Stimulated activated naive CD8-positive, alpha-beta T cell treated with anti-CD3 and anti-CD28 coated beads, Interleukin-15, amount 100 ng/mL, for 72 hours (primary cell): ENCODE measurements around the gene ZNF862.
"Not testable (repeated sequence)": the region's sequence is repeated elsewhere in the genome, so short reads cannot be mapped to it uniquely, and the experiment has no call there.

Experiments
- ATAC-seq: fragments of 150-1000 bp; cut with Tn5 transposase; 2 replicates; pipeline ENCODE4 v1.10.0; 2021; ENCODE audit warnings: mild to moderate bottlenecking, moderate library complexity
- DNase-seq, 2 donors: peaks; one replicate each; pipeline ENCODE4 v3.0.0; 2021 to 2022
- H3K27ac Mint-ChIP-seq, 2 donors: one replicate each; pipeline ENCODE4 v1.8.0; 2022; ENCODE audit warnings: mild to moderate bottlenecking in 2 of 2, mixed read lengths in 2 of 2, moderate library complexity in 2 of 2
- H3K27me3 Mint-ChIP-seq: one replicate; pipeline ENCODE4 v1.8.0; 2022; ENCODE audit warnings: mixed read lengths
- H3K4me1 Mint-ChIP-seq: one replicate; pipeline ENCODE4 v1.8.0; 2022; ENCODE audit warnings: mild to moderate bottlenecking, mixed read lengths
- H3K4me3 Mint-ChIP-seq, 2 donors: one replicate each; pipeline ENCODE4 v1.8.0; 2022; ENCODE audit warnings: mild to moderate bottlenecking in 2 of 2, mixed read lengths in 2 of 2, moderate library complexity in 1 of 2
- H3K9me3 Mint-ChIP-seq, 2 donors: one replicate each; pipeline ENCODE4 v1.8.0; 2022; ENCODE audit warnings: mixed read lengths in 2 of 2

Gene ZNF862

DNA sequence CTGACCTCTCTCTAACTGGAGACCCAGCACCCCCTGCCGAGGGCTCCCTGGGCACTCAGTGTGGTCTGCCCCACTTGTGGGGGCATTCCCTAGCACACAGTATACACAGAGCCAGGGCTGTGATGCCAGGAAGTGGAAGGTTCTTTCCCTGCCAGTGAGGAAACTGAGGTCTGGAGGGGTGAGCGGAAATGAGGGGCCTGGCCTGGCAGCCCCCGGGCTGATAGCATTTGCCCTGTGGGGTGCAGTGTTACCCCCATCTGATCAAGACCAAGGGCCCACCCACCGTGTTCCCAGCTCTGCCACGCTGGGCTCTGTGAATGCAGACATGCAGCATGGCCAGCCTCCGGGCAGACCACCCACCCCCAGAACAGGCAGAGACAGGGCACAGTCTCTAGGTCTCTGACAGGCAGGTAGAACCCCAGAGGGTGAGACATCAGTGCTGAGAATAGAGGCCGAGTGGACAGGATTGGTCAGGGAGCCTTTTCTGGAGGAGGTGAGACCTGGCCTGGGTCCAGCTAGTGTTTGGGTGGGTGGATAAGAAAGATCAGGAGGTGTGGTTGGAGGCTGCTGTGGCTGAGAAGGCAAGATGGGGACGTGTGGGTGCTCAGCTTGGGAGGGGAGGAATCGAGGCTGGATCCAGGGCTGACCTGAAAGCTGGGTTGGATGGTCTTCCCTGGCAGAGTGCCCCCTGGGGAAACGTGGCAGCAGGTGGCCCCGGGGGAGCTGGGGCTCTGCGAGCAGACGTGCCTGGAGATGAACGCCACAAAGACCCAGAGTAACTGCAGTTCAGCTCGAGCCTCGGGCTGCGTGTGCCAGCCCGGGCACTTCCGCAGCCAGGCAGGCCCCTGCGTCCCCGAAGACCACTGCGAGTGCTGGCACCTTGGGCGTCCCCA, 10.8 kb upstream of the ZNF862 start:
- H3K27ac Mint-ChIP-seq: peak overlapping the region; percentile 71 to 76
- H3K27me3 Mint-ChIP-seq: peaks cover 16% of the 10 kb centered on the region
- no peaks in the 10 kb centered on the region for H3K9me3 Mint-ChIP-seq
- peak overlapping the region in 1 of 2 donors; percentile 41 for H3K4me3 Mint-ChIP-seq
- peaks cover 19% of the 10 kb centered on the region for H3K4me1 Mint-ChIP-seq
- ATAC-seq: peak; percentile 53
- no peak for DNase-seq

- ATAC-seq: no peak
- no peaks in the 10 kb centered on the region for H3K9me3 Mint-ChIP-seq
- DNase-seq: no peak
- H3K4me1 Mint-ChIP-seq: peaks cover 19% of the 10 kb centered on the region
- H3K27me3 Mint-ChIP-seq: peaks cover 24% of the 10 kb centered on the region
- no peak overlapping the region for H3K27ac Mint-ChIP-seq
- H3K4me3 Mint-ChIP-seq: no peak overlapping the region
Observed at GRCh38 chr7:149828357-149829309, 9.5 kb upstream of the ZNF862 start.

DNA sequence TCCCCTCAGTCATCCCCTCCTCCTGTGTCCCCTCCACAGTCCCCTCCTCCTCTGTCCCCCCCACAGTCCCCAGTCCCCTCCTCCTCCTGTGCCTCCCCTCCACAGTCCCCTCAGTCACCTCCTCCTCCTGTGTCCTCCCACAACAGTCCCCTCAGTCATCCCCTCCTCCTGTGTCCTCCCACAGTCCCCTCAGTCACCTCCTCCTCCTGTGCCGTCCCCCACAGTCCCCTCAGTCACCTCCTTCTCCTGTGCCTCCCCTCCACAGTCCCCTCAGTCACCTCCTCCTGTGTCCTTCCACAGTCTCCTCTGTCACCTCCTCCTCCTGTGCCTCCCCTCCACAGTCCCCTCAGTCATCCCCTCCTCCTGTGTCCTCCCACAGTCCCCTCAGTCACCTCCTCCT, 7.6 kb upstream of the ZNF862 start:
- not testable (repeated sequence) for ATAC-seq, H3K9me3 Mint-ChIP-seq, DNase-seq, H3K4me3 Mint-ChIP-seq
- Mint-ChIP-seq H3K4me1 (peaks cover 19% of the 10 kb centered on the region), H3K27ac (peak overlapping the region; percentile 69 to 71), H3K27me3 (peaks cover 24% of the 10 kb centered on the region)

DNA sequence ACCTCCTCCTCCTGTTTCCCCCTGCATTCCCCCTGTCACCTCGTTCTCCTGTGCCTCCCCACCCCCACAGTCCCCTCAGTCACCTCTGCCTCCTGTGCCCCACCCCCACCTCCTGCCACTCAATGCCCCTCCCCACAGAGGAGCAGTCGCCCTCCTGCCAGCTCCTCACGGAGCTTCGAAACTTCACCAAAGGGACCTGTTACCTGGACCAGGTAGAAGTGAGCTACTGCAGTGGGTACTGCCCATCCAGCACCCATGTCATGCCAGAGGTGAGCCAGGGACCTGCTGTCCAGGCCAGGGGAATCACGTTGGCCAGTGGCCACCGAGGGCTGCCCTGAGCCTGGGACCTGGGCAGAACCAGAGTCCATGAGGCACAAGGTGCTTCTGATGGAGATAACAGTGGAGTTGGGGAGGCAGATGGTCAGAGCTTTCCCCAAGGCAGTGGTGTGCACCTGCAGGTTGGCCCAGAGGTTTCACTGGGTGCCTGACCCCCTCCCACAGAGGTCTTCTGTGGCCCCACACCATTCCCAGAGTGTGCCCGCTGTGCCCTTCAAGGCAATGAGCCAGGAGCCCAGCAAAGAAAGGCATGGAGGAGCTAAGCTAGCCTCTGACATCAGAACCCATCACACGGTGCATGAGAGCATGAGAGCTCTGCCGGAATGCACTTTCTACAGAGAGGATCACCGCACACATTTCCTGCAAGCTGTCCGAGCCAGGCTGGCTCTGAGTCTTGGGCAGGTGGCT, 7.0 kb upstream of the ZNF862 start:
- Mint-ChIP-seq H3K4me1 (peaks cover 19% of the 10 kb centered on the region), H3K4me3 (no peak overlapping the region), H3K27me3 (peaks cover 24% of the 10 kb centered on the region), H3K27ac (no peak overlapping the region), H3K9me3 (no peaks in the 10 kb centered on the region)
- ATAC-seq (no peak), DNase-seq (no peak)

- ATAC-seq (no peak), DNase-seq (no peak)
- H3K9me3 Mint-ChIP-seq: no peaks in the 10 kb centered on the region
- H3K4me1 Mint-ChIP-seq: peaks cover 15% of the 10 kb centered on the region
- H3K27me3 Mint-ChIP-seq: peaks cover 24% of the 10 kb centered on the region
- no peak overlapping the region for H3K4me3 Mint-ChIP-seq
- H3K27ac Mint-ChIP-seq: peak overlapping the region; percentile 16 to 39
Observed at GRCh38 chr7:149831741-149832219, 6.4 kb upstream of the ZNF862 start.

DNA sequence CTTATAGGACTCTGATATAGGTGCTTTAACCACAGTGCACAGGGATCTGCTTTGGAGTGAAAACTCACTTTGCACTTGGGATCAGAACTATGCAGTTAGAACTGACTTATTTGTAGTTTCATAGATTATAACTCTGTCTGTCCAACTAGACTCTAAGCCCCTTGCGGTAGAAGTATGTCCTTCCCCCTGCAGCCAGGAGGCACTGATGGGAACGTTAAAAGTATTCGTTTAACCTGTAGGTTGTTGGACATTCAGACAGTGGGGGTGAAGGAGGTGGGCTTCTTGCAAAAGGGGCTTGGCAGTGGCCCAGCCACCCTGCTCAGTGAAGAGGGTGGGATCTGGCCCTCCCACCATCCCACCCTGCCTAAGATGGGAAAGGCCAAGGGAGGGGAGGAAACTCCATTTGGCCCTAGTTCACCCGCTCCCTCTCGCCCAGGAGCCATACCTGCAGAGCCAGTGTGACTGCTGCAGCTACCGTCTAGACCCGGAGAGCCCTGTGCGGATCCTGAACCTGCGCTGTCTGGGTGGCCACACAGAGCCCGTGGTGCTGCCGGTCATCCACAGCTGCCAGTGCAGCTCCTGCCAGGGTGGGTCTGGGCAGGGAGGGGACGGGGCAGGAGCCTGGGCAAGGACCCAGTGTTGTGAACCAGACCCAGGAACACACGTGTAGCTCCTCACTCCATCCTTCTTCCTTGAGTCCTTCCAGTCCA, 5.7 kb upstream of the ZNF862 start:
- Mint-ChIP-seq H3K9me3 (no peaks in the 10 kb centered on the region), H3K4me1 (peaks cover 8% of the 10 kb centered on the region), H3K4me3 (no peak overlapping the region), H3K27ac (no peak overlapping the region), H3K27me3 (peaks cover 24% of the 10 kb centered on the region)
- DNase-seq (no peak), ATAC-seq (no peak)

GRCh38 chr7:149833495-149834130, 4.6 kb upstream of the ZNF862 start:
- Mint-ChIP-seq H3K27me3 (peaks cover 24% of the 10 kb centered on the region), H3K9me3 (no peaks in the 10 kb centered on the region), H3K4me1 (peaks cover 7% of the 10 kb centered on the region), H3K27ac (no peak overlapping the region), H3K4me3 (no peak overlapping the region)
- DNase-seq (no peak), ATAC-seq (no peak)

GRCh38 chr7:149834601-149835000, 3.6 kb upstream of the ZNF862 start:
- DNase-seq (no peak), ATAC-seq (no peak)
- Mint-ChIP-seq H3K27ac (no peak overlapping the region), H3K4me1 (peaks cover 16% of the 10 kb centered on the region), H3K27me3 (peaks cover 24% of the 10 kb centered on the region), H3K4me3 (no peak overlapping the region), H3K9me3 (no peaks in the 10 kb centered on the region)

DNA sequence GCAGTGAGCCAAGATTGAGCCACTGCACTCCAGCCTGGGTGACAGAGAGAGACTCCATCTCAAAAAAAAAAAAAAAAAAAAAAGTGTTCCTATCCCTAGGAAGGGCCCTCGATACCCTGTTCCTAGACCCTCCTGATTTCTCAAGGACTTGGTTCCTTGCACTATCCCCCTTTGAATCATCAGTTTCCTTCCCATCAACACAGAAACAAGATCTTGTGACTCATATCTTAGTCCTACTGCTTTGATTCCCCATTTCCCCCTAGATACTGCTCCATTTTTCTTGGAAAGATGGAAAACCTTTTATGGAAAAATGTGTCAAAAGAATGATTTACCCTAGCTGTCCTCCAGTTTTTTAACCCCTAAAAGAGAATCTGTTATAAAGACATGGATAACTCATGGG, 1.7 kb upstream of the ZNF862 start:
- ATAC-seq: no peak
- DNase-seq: no peak
- Mint-ChIP-seq H3K9me3 (no peaks in the 10 kb centered on the region), H3K27ac (no peak overlapping the region), H3K4me3 (no peak overlapping the region), H3K4me1 (peaks cover 27% of the 10 kb centered on the region), H3K27me3 (peaks cover 14% of the 10 kb centered on the region)

- Mint-ChIP-seq H3K9me3 (no peaks in the 10 kb centered on the region), H3K4me1 (peaks cover 35% of the 10 kb centered on the region), H3K27me3 (peaks cover 7% of the 10 kb centered on the region), H3K27ac (no peak overlapping the region), H3K4me3 (peak overlapping the region; percentile 74 to 75)
- no peak for DNase-seq
- ATAC-seq: no peak
Observed at GRCh38 chr7:149837564-149838223, 481 bp upstream of the ZNF862 start.

- DNase-seq (no peak), ATAC-seq (no peak)
- Mint-ChIP-seq H3K27ac (peak overlapping the region; percentile 2 to 88), H3K4me1 (peaks cover 37% of the 10 kb centered on the region), H3K27me3 (no peaks in the 10 kb centered on the region), H3K4me3 (peak overlapping the region; percentile 74 to 91), H3K9me3 (no peaks in the 10 kb centered on the region)
Observed at GRCh38 chr7:149838992-149839408, 825 bp downstream of the ZNF862 start.

DNA sequence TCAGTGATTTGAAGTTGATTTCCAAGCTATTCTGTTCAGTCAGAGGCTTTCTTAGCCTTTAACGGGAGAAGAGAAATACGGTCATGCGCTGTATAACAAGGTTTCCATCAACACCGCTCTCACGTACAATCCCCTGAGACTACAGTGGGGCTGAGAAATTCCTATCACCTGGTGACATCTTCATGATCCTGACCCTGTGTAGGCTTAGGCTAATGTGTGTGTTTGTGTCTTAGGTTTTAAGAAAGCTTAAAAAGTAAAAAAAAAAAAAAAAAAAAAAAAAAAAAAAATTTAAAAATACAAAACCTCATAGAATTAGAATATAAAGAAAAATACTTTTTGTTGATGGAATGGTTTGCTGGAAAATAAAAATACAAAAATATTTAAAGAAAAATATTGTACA, 1.8 kb downstream of the ZNF862 start:
- ATAC-seq (no peak), DNase-seq (no peak)
- peak overlapping the region in 1 of 2 donors; percentile 91 for H3K4me3 Mint-ChIP-seq
- H3K27me3 Mint-ChIP-seq: no peaks in the 10 kb centered on the region
- no peaks in the 10 kb centered on the region for H3K9me3 Mint-ChIP-seq
- no peak overlapping the region for H3K27ac Mint-ChIP-seq
- peaks cover 41% of the 10 kb centered on the region for H3K4me1 Mint-ChIP-seq

DNA sequence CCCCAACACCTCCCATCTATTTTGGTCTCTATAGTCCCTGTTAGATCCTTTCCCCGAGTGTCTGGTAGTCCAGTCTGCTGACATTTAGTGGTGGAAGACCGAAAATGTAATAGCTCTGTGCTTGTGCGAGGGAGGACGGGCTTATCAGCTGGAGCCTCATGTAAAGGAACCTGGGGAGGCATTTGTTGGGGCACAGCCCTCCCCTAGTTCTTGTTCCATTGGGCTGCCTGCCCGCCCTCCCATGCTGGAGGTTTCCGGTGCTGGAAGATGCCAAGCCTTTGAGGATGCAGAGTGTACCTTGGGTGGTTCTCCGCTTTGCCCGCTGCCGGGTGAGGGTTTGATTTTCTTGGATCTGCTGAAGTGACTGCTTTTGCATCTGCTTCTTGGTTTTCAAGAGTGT, 5.4 kb downstream of the ZNF862 start:
- DNase-seq (no peak), ATAC-seq (no peak)
- no peak overlapping the region for H3K27ac Mint-ChIP-seq
- no peaks in the 10 kb centered on the region for H3K9me3 Mint-ChIP-seq
- H3K4me1 Mint-ChIP-seq: peaks cover 45% of the 10 kb centered on the region
- H3K4me3 Mint-ChIP-seq: no peak overlapping the region
- no peaks in the 10 kb centered on the region for H3K27me3 Mint-ChIP-seq

DNA sequence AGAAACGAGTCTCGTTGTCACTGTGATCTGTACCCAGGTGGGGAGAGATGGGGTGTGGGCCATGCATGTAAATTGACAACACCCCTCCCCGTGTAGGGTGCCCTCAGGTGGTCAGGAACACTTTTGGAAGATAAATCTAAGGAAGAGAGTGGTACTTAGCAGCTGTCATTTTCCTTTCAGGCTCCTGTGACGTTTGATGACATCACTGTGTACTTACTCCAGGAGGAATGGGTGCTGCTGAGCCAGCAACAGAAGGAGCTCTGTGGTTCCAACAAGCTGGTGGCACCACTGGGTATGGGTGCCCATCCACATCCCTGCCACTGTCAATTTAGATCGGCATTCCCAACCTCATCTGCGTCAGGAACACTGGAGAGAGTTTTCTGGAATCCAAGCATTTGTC, 6.3 kb downstream of the ZNF862 start:
- Mint-ChIP-seq H3K4me3 (no peak overlapping the region), H3K4me1 (peaks cover 38% of the 10 kb centered on the region), H3K9me3 (no peaks in the 10 kb centered on the region)

More for the DNA sequence above, 6.3 kb downstream of the ZNF862 start:
- ATAC-seq (no peak), DNase-seq (no peak)
- no peak overlapping the region for H3K27ac Mint-ChIP-seq
- no peaks in the 10 kb centered on the region for H3K27me3 Mint-ChIP-seq
